ENCODE measurements around the gene SLC25A53.
"Not testable (repeated sequence)": the region's sequence is repeated elsewhere in the genome, so short reads cannot be mapped to it uniquely, and the experiment has no call there.

The SLC25A53 gene

DNA sequence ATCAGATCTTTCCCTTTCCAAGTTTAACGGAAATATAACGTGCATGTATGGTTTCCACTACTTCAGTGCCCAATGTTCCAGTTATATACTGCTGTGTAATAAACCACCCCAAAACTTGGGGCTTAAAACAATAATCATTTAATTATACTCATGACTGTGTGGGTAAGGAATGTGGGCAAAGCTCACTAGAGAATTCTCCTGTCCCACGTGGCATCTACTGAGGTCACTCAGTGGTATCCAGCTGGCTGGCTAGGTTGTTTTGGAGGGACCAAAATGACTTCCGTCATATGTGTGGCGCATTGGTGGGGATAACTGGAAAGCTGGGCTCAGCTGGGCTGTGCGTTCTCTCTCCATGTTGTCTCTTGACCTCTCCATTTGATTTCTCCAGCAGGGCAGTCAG lies 26.0 kb downstream of the SLC25A53 start:
- DNase-seq = no peak

DNA sequence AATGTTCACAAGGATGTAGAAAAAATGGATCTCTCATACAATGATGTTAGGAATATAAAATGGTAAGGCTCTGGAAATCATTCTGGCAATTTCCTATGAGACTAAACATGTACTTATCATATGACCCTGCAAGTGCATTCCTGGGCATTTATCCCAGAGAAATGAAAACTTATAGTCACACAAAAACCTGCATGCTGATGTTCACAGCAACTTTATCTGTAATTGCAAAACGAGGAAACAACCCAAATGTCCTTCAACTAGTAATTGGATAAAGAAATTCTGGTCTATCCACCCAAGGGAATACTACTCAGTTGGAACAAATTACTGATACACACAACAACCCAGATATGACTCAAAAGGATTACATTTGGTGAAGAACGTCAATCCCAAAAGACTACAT lies 30.0 kb downstream of the SLC25A53 start:
- no peak for DNase-seq

DNA sequence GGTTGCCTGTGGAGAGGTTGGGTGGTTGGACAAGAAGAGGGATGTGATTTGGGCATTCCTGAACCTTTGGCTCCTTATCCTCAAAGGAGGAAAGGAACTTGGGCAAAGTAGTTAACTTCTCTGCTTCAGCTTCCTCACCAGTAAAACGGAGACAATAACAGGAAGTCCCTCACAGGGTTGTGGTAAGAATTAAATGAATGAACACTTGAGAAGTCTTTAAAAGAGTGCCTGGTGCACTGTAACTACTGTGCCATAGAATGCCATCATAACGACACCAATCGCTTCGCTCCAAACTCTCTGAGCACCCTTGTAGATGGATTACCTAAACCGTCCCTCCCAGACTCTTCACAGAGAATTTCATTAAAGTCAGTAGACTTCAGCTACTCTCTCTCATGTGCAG lies 34.0 kb downstream of the SLC25A53 start:
- no peak for DNase-seq

DNA sequence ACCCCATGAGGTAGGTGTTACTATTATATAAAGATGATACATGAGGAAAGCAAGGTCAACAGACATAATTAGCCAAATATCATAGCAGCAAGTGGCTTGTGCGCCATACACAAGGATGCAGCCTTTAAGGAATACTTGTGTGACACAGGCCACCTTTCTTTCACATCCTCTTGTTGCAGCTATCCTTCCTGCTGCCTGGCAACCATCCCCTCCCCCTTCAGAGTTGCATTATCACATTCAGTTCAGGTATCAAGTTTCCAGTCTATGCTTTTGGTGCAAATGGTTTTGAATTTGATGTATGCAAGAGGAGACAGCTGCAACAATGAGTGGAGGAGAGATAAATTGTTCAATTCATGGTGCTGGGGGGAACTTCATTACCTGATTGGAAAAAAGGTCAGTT lies 38.0 kb downstream of the SLC25A53 start:
- DNase-seq = no peak

DNA sequence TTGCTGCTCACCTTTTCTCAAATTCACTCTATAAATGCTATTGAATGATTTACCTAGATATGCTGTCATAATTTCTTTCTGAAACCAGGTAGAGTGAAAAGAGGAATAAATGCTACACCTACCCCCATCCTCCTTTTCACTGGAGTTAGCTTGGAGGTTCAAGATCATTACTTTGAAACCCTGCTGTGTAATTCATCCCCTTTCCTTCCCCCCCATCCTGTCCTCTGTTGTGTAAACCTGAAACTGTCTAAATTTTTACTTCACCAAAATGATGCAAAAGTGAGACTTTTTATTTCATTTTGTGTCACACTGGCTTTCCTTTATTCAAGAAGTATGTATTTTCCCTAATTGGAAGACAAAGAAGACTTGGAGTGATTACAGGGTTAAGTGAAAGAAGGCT lies 39.0 kb downstream of the SLC25A53 start:
- DNase-seq = no peak

GRCh38 chrX:104113222-104113965 lies 43.4 kb downstream of the SLC25A53 start:
- DNase-seq = peak; percentile 18 to 58

DNA sequence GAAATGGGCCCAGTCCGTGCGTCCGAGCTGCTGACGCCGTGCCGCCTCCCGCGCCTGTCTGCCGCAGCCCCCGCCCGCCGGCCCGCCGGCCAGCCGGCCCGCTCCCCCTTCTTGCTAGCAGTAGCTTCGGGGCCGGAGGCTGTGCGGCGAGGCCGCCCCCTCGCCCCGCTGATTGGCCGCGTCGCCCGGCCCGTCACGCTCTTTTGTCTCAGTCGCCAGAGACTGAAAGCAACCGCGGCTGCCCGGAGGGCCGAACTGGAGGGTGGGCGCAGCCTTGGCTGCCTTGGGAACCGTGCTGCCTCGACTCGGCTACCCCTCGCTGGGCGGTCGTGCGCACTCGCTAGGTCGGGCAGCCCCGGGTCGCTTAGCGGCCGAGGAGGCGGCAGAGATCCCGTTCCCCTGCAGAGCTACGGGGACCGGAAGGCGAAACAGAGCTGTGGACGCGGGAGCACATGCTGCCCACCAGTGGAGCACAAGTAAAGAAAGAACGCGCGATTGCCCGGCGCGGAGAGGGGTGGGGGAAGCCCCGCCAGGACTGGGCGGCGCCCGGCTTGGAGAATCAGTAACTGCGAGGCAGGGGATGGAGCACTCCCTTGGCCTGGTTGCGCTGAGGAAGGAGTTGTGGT lies 44.4 kb downstream of the SLC25A53 start, which contains the start of gene ZCCHC18:
ZCCHC18 (plus strand) TSS at position 198 of the 626 bp plus-strand sequence. CDS start 1,589 bp downstream, outside the sequence.
- peak; percentile 23 to 73 for DNase-seq

DNA sequence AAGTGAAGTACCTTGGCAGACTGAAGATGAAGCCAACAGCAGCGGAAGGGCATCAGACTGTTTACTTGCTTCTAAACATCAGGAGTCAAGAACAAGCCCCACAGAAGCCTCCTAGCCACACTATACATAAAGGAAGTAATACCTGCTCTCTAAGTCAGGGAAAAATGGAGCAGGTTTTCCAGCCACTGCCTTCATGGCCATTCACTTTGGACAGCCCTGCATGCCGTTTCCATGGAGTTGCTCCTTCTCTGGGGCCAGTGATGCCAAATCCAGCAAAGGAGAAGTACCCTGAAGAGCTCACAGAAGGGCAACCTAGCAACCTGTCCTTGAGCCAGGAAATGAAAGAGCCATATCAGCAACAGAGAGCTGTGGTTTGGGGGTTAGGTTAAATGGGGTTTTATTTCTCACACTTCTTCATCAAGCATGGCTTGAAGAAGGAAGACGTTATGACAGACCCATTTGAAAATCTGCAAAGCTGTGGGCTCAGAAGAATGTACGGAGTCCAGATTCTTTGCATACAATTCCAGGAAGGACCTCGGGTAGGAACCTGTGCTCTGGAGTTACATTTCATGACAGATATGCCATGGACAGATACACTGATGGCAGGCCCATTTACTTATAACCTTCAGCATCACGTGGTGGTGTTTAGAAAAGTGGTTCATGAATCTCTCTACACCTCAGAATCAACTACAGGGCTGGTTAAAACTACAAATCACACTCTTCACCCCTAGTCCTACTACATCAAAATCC lies 46.1 kb downstream of the SLC25A53 start:
- not testable (repeated sequence) for DNase-seq

- no peak for DNase-seq
These were observed 47.9 kb downstream of the SLC25A53 start for GRCh38 chrX:104108955-104109354.

GRCh38 chrX:104105330-104106262 lies 51.2 kb downstream of the SLC25A53 start:
- DNase-seq = no peak

- no peak for DNase-seq
These were observed 52.1 kb downstream of the SLC25A53 start for GRCh38 chrX:104104676-104105075.

GRCh38 chrX:104098919-104099318 lies 57.9 kb downstream of the SLC25A53 start:
- no peak for DNase-seq

GRCh38 chrX:104098151-104098808 lies 58.5 kb downstream of the SLC25A53 start:
- peak; percentile 6 to 54 for DNase-seq

- no peak for DNase-seq
These were observed 70.9 kb downstream of the SLC25A53 start for GRCh38 chrX:104085919-104086318.

DNA sequence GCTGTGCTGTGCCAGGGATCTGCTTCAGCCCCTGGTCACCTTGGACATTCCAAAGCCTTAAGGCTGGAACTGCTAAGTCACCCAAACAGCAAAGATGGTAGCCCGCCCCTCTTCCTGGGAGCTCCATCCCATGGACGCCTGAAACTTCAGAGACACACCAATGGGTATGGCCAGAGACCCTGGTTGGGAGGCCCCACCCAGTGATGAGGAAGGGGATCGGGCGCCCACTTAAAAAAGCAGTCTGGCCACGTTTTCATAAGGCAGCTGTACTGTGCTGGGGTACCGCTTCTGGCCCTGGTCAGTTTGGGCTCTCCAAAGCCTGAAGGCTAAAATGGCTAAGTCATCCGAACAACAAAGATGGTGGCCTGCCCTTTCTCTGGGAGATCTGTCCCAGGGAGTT lies 71.3 kb downstream of the SLC25A53 start:
- no peak for DNase-seq

- no peak for DNase-seq
These were observed 72.1 kb downstream of the SLC25A53 start for GRCh38 chrX:104084534-104085277.

GRCh38 chrX:104084063-104084462 lies 72.7 kb downstream of the SLC25A53 start:
- DNase-seq = no peak

DNA sequence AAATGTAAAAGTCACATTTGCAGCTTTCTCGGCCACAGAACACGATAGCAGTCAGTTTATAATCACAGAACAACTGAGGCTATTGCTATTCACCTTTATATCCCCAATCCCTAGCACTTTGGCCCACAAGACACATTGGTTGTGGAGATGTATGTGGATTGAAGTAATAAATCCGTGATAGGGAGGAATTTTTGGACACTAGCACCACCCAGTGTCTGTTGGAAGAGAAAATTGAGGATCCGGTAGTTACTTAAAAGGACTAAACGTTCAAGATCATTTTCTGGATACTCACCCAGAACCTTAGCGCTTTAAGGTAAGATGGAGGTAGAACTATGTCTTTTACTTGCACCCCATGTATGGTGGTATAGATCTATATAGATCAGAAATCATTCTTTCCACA lies 79.0 kb downstream of the SLC25A53 start:
- DNase-seq = not testable (repeated sequence)

- not testable (repeated sequence) for DNase-seq
These were observed 80.9 kb downstream of the SLC25A53 start, which contains the start of gene TMSB15C for GRCh38 chrX:104075778-104076445. TSS of gene TMSB15C (minus strand) at chrX:104076236.

GRCh38 chrX:104062636-104063035 lies 94.2 kb downstream of the SLC25A53 start:
- DNase-seq = not testable (repeated sequence)
